ENCODE data around the gene CCDC92B. TPM values are rescaled to one million over a fixed set of nuclear protein-coding genes. Genes with fewer than 3 reads are reported as not detected.

Gene CCDC92B
- total RNA-seq, 4 donors from 2014 or later: 0.21 TPM; not detected in 3

DNA sequence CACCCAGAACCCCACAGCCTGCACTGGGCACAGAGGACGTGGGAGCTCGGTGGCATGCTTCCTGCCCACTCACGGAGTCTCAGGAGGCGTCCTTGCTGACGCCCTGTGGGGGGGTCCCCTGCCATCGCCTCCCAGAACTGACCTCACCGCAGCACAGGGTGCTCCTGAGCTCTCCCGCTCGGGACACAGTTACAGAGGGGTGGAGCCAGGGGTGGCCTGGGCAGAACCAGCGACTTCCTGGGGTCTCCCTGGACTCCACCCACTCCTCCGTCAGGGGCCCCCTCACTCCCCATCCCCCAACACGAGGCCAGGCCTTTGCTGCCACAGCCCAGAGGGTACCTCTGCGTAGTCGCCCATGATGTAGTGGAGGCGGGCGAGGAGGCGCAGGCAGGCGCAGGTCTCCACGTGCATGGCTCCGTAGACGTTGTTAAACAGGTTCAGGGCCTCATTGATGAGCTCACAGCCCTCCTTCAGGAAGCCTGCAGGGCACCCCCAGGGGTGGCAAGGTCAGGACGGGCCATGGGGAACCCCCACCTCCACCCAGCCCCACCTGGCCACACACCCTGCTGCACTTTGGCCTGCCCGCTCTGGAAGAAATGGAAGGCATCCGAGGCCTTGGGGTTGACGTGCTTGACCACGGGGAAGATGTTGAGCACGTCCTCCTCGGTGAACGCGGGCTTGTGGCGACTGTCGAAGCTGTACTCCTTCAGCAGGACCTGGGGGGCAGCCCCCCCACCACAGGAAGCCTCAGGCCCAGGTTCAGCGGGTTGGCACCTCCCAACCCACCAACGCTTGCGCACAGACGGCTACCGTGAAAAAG lies 55.7 kb downstream of the CCDC92B start:
- H3K27me3 ChIP-seq: no peaks in the 10 kb centered on the region
- no peaks in the 10 kb centered on the region for H3K4me1 ChIP-seq
- DNase-seq: peak; percentile 13
- H3K27ac ChIP-seq: no peak overlapping the region
- intact Hi-C loops (cut with DNase I; ENCODE audit: low total_unique reads): no loop called here
- TF ChIP-seq, protein P1, sequence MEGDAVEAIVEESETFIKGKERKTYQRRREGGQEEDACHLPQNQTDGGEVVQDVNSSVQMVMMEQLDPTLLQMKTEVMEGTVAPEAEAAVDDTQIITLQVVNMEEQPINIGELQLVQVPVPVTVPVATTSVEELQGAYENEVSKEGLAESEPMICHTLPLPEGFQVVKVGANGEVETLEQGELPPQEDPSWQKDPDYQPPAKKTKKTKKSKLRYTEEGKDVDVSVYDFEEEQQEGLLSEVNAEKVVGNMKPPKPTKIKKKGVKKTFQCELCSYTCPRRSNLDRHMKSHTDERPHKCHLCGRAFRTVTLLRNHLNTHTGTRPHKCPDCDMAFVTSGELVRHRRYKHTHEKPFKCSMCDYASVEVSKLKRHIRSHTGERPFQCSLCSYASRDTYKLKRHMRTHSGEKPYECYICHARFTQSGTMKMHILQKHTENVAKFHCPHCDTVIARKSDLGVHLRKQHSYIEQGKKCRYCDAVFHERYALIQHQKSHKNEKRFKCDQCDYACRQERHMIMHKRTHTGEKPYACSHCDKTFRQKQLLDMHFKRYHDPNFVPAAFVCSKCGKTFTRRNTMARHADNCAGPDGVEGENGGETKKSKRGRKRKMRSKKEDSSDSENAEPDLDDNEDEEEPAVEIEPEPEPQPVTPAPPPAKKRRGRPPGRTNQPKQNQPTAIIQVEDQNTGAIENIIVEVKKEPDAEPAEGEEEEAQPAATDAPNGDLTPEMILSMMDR (IDR thresholded peaks at IDR 0.05): no peak
- TF ChIP-seq POLR2A (IDR thresholded peaks at IDR 0.05): no peak
- no peak overlapping the region for H3K4me3 ChIP-seq
- H3K36me3 ChIP-seq: no peaks in the 10 kb centered on the region
- no peaks in the 10 kb centered on the region for H3K9me3 ChIP-seq

DNA sequence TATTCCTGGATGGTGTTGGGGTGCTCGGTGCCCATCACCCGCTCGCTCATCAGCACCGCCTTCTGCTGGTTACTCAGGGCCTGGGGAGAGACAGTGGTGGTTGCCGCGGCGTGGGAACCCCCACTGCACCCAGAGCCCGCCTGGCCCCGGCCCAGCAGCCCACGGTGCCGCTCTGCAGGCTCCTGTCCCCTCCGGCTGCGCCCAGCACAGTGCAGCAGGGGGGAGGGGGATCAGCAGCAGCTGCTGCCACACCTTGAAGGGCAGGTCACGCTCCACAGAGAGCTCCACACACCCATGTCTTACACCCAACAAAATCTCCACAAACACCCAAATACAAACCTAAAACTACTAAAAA lies 56.7 kb downstream of the CCDC92B start:
- H3K36me3 ChIP-seq: no peaks in the 10 kb centered on the region
- intact Hi-C loops (cut with DNase I; ENCODE audit: low total_unique reads): no loop called here

DNA sequence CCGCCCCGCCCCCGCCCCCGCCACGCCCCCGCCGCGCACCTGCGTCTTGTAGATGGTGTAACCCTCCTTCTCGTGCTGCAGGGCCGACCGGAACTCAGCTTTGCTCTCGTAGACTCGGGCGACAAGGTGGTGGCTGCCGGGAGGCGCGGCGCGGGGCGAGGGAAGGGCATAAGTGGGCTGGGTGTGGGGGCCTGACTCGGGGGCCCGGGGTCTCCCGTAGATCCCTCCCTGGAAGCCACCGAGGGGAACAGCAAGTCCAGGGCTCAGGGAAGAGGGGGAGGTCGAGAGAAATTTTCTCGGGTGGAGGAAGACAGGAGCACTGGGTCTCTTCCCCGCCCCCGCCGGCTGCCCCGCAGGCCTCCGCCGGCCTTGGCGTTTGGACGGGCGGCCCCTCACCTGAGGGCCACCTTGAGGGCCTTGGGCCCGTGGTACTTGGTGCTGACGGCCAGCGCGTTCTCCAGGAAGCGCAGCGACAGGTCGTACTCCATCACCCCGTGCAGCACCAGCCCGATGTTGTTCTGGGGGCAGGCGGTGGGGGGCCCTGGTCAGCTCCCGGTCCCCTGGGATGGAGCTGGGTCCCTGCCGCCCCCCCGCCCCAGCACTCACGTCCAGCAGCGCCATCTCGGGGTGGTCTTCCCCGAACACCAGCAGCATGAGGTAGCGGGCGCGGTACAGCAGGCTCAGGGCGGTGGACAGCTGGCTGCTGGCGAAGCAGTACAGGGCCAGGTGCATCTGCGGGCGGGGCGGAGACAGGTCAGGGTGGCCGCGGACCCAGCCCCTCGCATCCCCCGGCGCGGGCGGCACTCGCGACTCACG lies 57.3 kb downstream of the CCDC92B start:
- Histone ChIP-seq H3K9me3 (no peaks in the 10 kb centered on the region), H3K4me3 (no peak overlapping the region), H3K27me3 (no peaks in the 10 kb centered on the region), H3K36me3 (no peaks in the 10 kb centered on the region), H3K27ac (no peak overlapping the region), H3K4me1 (no peaks in the 10 kb centered on the region)
- intact Hi-C loops (cut with DNase I; ENCODE audit: low total_unique reads): no loop called here
- no peak for DNase-seq
- TF ChIP-seq POLR2A (IDR thresholded peaks at IDR 0.05): no peak
- TF ChIP-seq, protein P1 (IDR thresholded peaks at IDR 0.05): no peak

More for the DNA sequence above, 56.7 kb downstream of the CCDC92B start:
- Histone ChIP-seq H3K27me3 (no peaks in the 10 kb centered on the region), H3K27ac (no peak overlapping the region), H3K4me1 (no peaks in the 10 kb centered on the region), H3K9me3 (no peaks in the 10 kb centered on the region), H3K4me3 (no peak overlapping the region)
- TF ChIP-seq POLR2A (IDR thresholded peaks at IDR 0.05): no peak
- TF ChIP-seq, protein P1 (IDR thresholded peaks at IDR 0.05): no peak
- DNase-seq: no peak

DNA sequence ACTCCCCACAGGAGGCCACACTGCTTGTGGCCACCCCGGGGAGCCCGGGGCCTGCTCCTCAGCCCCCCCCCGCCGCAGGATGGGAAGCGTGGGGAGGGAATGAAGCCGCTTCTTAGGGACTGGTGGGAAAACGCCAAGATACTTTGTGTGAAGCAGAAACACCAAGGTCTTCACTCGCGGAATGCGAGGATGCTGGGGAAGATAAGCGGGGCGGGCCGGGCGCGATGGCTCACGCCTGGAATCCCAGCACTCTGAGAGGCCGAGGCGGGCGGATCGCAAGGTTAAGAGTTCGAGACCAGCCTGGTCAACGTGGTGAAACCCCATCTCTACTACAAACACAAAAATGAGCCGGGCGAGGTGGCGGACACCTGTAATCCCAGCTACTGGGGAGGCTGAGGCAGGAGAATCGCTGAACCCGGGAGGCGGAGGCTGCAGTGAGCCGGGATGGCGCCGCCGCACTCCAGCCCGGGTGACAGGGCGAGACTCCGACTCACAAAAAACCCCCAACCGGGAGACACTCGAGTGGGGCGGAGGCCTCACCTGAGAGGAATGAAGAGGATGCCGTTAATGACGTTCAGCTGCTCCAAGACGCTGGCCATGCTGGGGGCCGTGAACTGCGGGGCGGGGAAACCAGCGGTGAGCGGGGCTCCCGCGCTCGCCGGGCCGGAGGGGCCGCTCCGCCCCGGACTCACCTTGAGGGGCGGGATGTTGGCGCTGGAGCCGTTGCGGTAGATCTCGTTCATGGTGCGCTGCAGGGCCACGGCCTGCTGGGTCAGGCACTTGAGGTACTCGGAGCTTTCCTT lies 58.2 kb downstream of the CCDC92B start:
- no peaks in the 10 kb centered on the region for H3K9me3 ChIP-seq
- no peak overlapping the region for H3K27ac ChIP-seq
- TF ChIP-seq, protein P1 (IDR thresholded peaks at IDR 0.05): no peak
- TF ChIP-seq POLR2A (IDR thresholded peaks at IDR 0.05): no peak
- H3K4me1 ChIP-seq: no peaks in the 10 kb centered on the region
- intact Hi-C loops (cut with DNase I; ENCODE audit: low total_unique reads): no loop called here
- H3K27me3 ChIP-seq: no peaks in the 10 kb centered on the region
- no peak for DNase-seq
- no peak overlapping the region for H3K4me3 ChIP-seq
- no peaks in the 10 kb centered on the region for H3K36me3 ChIP-seq

Data from uterus (tissue), 4 donors.